Heart left ventricle (tissue), 13 donors: ENCODE measurements around the gene TMEM94.

ENCODE experiments used
- POLR2A ChIP-seq, 2 donors: fragments of 450-650 bp; IDR thresholded peaks; one replicate each; pipeline ENCODE4 v1.6.1; 2017; ENCODE audit warnings: antibody characterized with exemption in 2 of 2, mild to moderate bottlenecking in 2 of 2, moderate library complexity in 2 of 2
- TF ChIP-seq, protein P1 (sequence below), 12 donors: fragments of 200-600 bp; sonication (generic) in 4 of 12; IDR thresholded peaks; one replicate each; pipeline versions ENCODE4 v1.5.0 to v1.8.0; 2018 to 2022; ENCODE audit warnings: antibody characterized with exemption in 12 of 12, mild to moderate bottlenecking in 5 of 12
- donor health status: ischemic (EF 13 %, LVEDD 7.1; RV severe dilation, severe dysfunction).
- donor health status: DM: no; HTN: yes; CAD: no.
- donor health status: DM: no; HTN: no; CAD: no.
- donor health status: ischemic (EF 25% LVEDD 6.9; RV normal size, moderate dysfunction).
- donor health status: ischemic (EF 25% LVEDD 5.7; RV mildly dilated, moderate dysfunction).
- donor health status: ischemic (EF 35%, LVEDD 5.7; RV mildly dilated, moderate dysfunction).
- donor health status: nonischemic (EF 11% LVEDD 7.7; RV severe dilation, severe dysfunction).
- donor health status: DM: yes; HTN: yes; CAD: no.
- donor health status: PGD.
- donor health status: ischemic (EF 29% LVEDD 5.4; RV normal size, mild dysfunction).
- donor health status: nonischemic (EF 23%, LVEDD 6.1; RV moderate dilation, normal function).

DNA sequence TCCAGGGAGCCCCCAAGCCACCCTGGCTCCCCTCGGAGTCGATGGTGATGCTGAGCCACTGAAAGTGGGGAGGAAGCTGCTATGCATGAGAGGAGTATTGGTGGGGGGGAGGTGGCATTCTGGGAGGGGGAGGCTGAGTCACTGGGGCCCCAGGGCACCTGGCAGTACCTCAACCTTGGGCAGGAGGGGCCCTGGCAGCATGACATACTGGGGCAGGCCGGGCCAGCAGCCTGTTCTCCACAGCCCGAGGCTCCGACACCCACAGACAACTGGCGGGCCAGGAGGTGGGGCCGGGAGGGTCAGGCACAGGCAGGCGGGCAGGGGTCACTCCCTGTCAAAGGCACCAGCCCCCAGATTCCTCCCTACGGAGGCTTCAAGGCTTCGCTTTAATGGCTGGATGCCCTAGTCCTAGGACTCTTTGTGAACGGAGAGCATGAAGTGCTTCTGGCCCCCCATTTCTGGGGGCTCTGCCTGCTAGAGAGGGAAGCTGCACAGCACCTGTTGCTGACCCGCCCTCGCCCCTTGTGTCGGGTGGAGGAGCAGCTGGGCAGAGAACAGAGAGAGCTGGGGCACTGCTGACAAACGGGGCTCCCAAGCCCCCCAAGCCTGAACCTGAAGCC, 58.0 kb downstream of the TMEM94 start:
- TF ChIP-seq POLR2A (IDR thresholded peaks at IDR 0.05) = no peak
- TF ChIP-seq, protein P1, sequence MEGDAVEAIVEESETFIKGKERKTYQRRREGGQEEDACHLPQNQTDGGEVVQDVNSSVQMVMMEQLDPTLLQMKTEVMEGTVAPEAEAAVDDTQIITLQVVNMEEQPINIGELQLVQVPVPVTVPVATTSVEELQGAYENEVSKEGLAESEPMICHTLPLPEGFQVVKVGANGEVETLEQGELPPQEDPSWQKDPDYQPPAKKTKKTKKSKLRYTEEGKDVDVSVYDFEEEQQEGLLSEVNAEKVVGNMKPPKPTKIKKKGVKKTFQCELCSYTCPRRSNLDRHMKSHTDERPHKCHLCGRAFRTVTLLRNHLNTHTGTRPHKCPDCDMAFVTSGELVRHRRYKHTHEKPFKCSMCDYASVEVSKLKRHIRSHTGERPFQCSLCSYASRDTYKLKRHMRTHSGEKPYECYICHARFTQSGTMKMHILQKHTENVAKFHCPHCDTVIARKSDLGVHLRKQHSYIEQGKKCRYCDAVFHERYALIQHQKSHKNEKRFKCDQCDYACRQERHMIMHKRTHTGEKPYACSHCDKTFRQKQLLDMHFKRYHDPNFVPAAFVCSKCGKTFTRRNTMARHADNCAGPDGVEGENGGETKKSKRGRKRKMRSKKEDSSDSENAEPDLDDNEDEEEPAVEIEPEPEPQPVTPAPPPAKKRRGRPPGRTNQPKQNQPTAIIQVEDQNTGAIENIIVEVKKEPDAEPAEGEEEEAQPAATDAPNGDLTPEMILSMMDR (IDR thresholded peaks at IDR 0.05) = no peak
